H1 (cell line): ENCODE measurements around the gene TPP2. TPM values are rescaled to one million over a fixed set of nuclear protein-coding genes. Genes with fewer than 3 reads are reported as not detected.

ENCODE experiments used
- CTCF ChIA-PET: fragments of 300-600 bp; sonication (Branson Sonifier 250); formaldehyde crosslinking; loops from one replicate; lab custom pipeline; 2021; ENCODE audit not compliant: partially characterized antibody; lab: Charles Lee
- POLR2A ChIA-PET: fragments of 300-600 bp; sonication (Branson Sonifier 250); formaldehyde crosslinking; loops from one replicate; lab custom pipeline; 2021; ENCODE audit warnings: inconsistent platforms; ENCODE audit not compliant: partially characterized antibody; lab: Charles Lee
- DNase-seq, 2 experiments: peaks; one replicate each; pipeline versions ENCODE4 v3.0.0 to v3.0.0-alpha.2; 2010 to 2022; ENCODE audit warnings: low spot score in 2 of 2, low read depth in 1 of 2, mixed read lengths in 1 of 2
- FAIRE-seq: peaks from 2 replicates; lab custom pipeline; 2011; peaks lifted over from hg19 to GRCh38; lab: Jason Lieb, UNC
- H2AFZ ChIP-seq: 2 replicates; pipeline ENCODE4 v1.8.1; 2012; ENCODE audit warnings: low read length, inconsistent platforms
- H2AK5ac ChIP-seq: 2 replicates; pipeline ENCODE4 v1.6.1; 2013; ENCODE audit warnings: low read depth, low read length
- H2BK120ac ChIP-seq: replicated peaks from 2 replicates; pipeline ENCODE3; 2013; ENCODE audit warnings: low read depth, low read length, inconsistent platforms
- H2BK12ac ChIP-seq: 2 replicates; pipeline ENCODE4 v1.6.1; 2013; ENCODE audit warnings: low read depth, low read length
- H2BK15ac ChIP-seq: 2 replicates; pipeline ENCODE4 v1.6.1; 2013; ENCODE audit warnings: low read length
- H2BK20ac ChIP-seq: 2 replicates; pipeline ENCODE4 v1.6.1; 2013; ENCODE audit warnings: low read length
- H2BK5ac ChIP-seq: 2 replicates; pipeline ENCODE4 v1.6.1; 2013; ENCODE audit warnings: low read depth, low read length
- H3K14ac ChIP-seq: 2 replicates; pipeline ENCODE4 v1.6.1; 2013; ENCODE audit warnings: inconsistent platforms; ENCODE audit not compliant: insufficient read length
- H3K18ac ChIP-seq: 2 replicates; pipeline ENCODE4 v1.6.1; 2013; ENCODE audit warnings: low read length; ENCODE audit errors: extremely low read depth
- H3K23ac ChIP-seq: 2 replicates; pipeline ENCODE4 v1.6.1; 2013; ENCODE audit warnings: inconsistent platforms; ENCODE audit not compliant: insufficient read length
- H3K23me2 ChIP-seq: 2 replicates; pipeline ENCODE4 v1.6.1; 2013; ENCODE audit warnings: low read depth, low read length
- H3K27ac ChIP-seq: 2 replicates; pipeline ENCODE4 v1.6.1; 2011; ENCODE audit warnings: low read depth, low read length, inconsistent platforms
- H3K27me3 ChIP-seq, 4 experiments: replicated peaks in 1 of 4; 1 replicate in 1 of 4; 2 replicates in 3 of 4; pipeline versions ENCODE4 v1.6.1 to v1.8.1; 2011 to 2013; ENCODE audit warnings: low read length in 3 of 4, mild to moderate bottlenecking in 3 of 4, inconsistent platforms in 2 of 4, mixed read lengths in 2 of 4, moderate library complexity in 1 of 4; ENCODE audit not compliant: control insufficient read depth in 3 of 4, insufficient read depth in 3 of 4; ENCODE audit errors: extremely low read depth in 1 of 4
- H3K36me3 ChIP-seq, 4 experiments: 2 replicates each; pipeline versions ENCODE4 v1.6.1 to v1.8.1; 2011 to 2013; ENCODE audit warnings: mild to moderate bottlenecking in 4 of 4, low read length in 3 of 4, moderate library complexity in 2 of 4, control low read depth in 1 of 4, inconsistent platforms in 1 of 4; ENCODE audit not compliant: insufficient read depth in 4 of 4, control insufficient read depth in 2 of 4
- H3K4ac ChIP-seq: replicated peaks from 2 replicates; pipeline ENCODE3; 2013; ENCODE audit warnings: low read length, low read depth, mixed read lengths, inconsistent platforms; ENCODE audit not compliant: insufficient read length
- H3K4me1 ChIP-seq, 4 experiments: replicated peaks in 1 of 4; 1 replicate in 1 of 4; 2 replicates in 3 of 4; pipeline versions ENCODE4 v1.6.1 to v1.8.1; 2011 to 2013; ENCODE audit warnings: low read length in 3 of 4, inconsistent platforms in 2 of 4, mixed read lengths in 1 of 4; ENCODE audit not compliant: insufficient read depth in 4 of 4, control insufficient read depth in 3 of 4
- H3K4me2 ChIP-seq, 2 experiments: 2 replicates each; pipeline versions ENCODE4 v1.6.1 to v1.8.1; 2011 to 2013; ENCODE audit warnings: low read depth in 2 of 2, low read length in 2 of 2, control low read depth in 1 of 2, inconsistent platforms in 1 of 2, mild to moderate bottlenecking in 1 of 2; ENCODE audit not compliant: insufficient read depth in 1 of 2
- H3K4me3 ChIP-seq, 4 experiments: fragments of 200-600, 300-600 bp in 1 of 4; sonication (generic), shearing (Covaris generic), sonication (Bioruptor Twin) in 1 of 4; 2 replicates each; pipeline versions ENCODE4 v1.5.1 to v1.8.1; 2011 to 2016; ENCODE audit warnings: low read length in 4 of 4, low read depth in 3 of 4, control low read depth in 2 of 4, inconsistent platforms in 2 of 4, mild to moderate bottlenecking in 2 of 4, mixed read lengths in 1 of 4, moderate library complexity in 1 of 4; ENCODE audit not compliant: insufficient read depth in 2 of 4; ENCODE audit errors: extremely low read depth in 1 of 4
- H3K56ac ChIP-seq: replicated peaks from 2 replicates; pipeline ENCODE3; 2013; ENCODE audit warnings: low read depth, mild to moderate bottlenecking, mixed read lengths, low read length, inconsistent platforms; ENCODE audit not compliant: insufficient read length
- H3K79me1 ChIP-seq: 2 replicates; pipeline ENCODE4 v1.6.1; 2013; ENCODE audit warnings: low read depth, low read length, control low read depth
- H3K79me2 ChIP-seq, 2 experiments: 2 replicates each; pipeline versions ENCODE4 v1.6.1 to v1.8.1; 2012 to 2013; ENCODE audit warnings: low read length in 2 of 2, mild to moderate bottlenecking in 2 of 2, inconsistent platforms in 1 of 2; ENCODE audit not compliant: insufficient read depth in 2 of 2, control insufficient read depth in 1 of 2
- H3K9ac ChIP-seq, 4 experiments: replicated peaks in 1 of 4; 1 replicate in 1 of 4; 2 replicates in 3 of 4; pipeline versions ENCODE4 v1.6.1 to v1.8.1; 2011 to 2013; ENCODE audit warnings: low read depth in 3 of 4, low read length in 3 of 4, control low read depth in 2 of 4, mild to moderate bottlenecking in 2 of 4, moderate library complexity in 2 of 4, inconsistent platforms in 1 of 4; ENCODE audit errors: extremely low read depth in 1 of 4
- H3K9me3 ChIP-seq, 2 experiments: 2 replicates each; pipeline versions ENCODE4 v1.6.1 to v1.8.1; 2012 to 2013; ENCODE audit warnings: mild to moderate bottlenecking in 2 of 2, moderate library complexity in 2 of 2, control low read depth in 1 of 2, inconsistent platforms in 1 of 2, low read depth in 1 of 2, low read length in 1 of 2, mixed read lengths in 1 of 2; ENCODE audit not compliant: insufficient read depth in 2 of 2
- H4K20me1 ChIP-seq, 2 experiments: replicated peaks in 1 of 2; 2 replicates each; pipeline versions ENCODE3 to v1.8.1; 2011 to 2013; ENCODE audit warnings: inconsistent platforms in 2 of 2, low read length in 2 of 2, mild to moderate bottlenecking in 1 of 2; ENCODE audit not compliant: insufficient read depth in 2 of 2, control insufficient read depth in 1 of 2
- H4K5ac ChIP-seq: 2 replicates; pipeline ENCODE4 v1.6.1; 2013; ENCODE audit warnings: low read length, low read depth, mixed read lengths, inconsistent platforms; ENCODE audit not compliant: insufficient read length
- H4K8ac ChIP-seq: 2 replicates; pipeline ENCODE4 v1.8.0; 2013; ENCODE audit warnings: mild to moderate bottlenecking, moderate library complexity, low read length, inconsistent platforms; ENCODE audit not compliant: insufficient read depth; ENCODE audit errors: extremely low read depth
- H4K91ac ChIP-seq: replicated peaks from 2 replicates; pipeline ENCODE3; 2013; ENCODE audit warnings: low read length, mixed read lengths, inconsistent platforms; ENCODE audit not compliant: insufficient read length
- SIRT6 ChIP-seq: IDR thresholded peaks from one replicate; pipeline ENCODE4 v1.7.1; 2012; ENCODE audit warnings: low read length, inconsistent platforms
- WGBS, 2 experiments: shearing (Covaris generic) in 1 of 2; methylation state at CpG; one replicate each; pipeline versions ENCODE4 v1.1.6 to v1.1.7; 2013 to 2015; ENCODE audit warnings: low lambda C conversion rate in 2 of 2, mixed read lengths in 2 of 2, inconsistent platforms in 1 of 2, low coverage in 1 of 2, missing lambda C conversion rate in 1 of 2; ENCODE audit not compliant: insufficient replicate concordance in 2 of 2, insufficient coverage in 1 of 2, insufficient read length in 1 of 2; ENCODE audit errors: extremely low coverage in 1 of 2, missing lambda C conversion rate in 1 of 2; 5-methylcytosine and 5-hydroxymethylcytosine counted together
- polyA plus RNA-seq, 7 experiments: library from polyadenylated mRNA; depleted of rRNA in 3 of 7; stranded (reverse) in 5 of 7; unstranded in 2 of 7; fragments of >200 nt in 5 of 7; fragments of 200-250 nt in 2 of 7; gene quantifications; 1 replicate in 5 of 7; 2 replicates in 1 of 7; 4 replicates in 1 of 7; pipeline versions ENCODE4 v1.2.1 to v1.2.3, GENCODE V29; 2011 to 2013; ENCODE audit warnings: missing spikeins in 2 of 7, mixed read lengths in 2 of 7
- total RNA-seq: library from RNA; stranded (reverse); fragmentation: NEBNext Ultra II Directional; extraction: Animal tissue kit (Norgen Biotek cat#: 25700); gene quantifications from 2 replicates; pipeline ENCODE4 v1.2.1, GENCODE V29; 2021

The TPP2 gene
- total and polyA plus RNA-seq, 2 of the 8 experiments (the other 6 are each of a cell fraction or from before 2014, with no cell fraction given): 15.9 to 85.7 TPM

GRCh38 chr13:102638741-102639140 lies 42.0 kb downstream of the TPP2 start:
- Histone ChIP-seq H4K20me1 (peaks cover 0 to 2% of the 10 kb centered on the region in 2 experiments), H4K5ac (no peak overlapping the region)
- TF ChIP-seq SIRT6: no peak
- TF ChIP-seq, all 59 proteins: peak for 0
- DNase-seq: no peak
- H3K23ac ChIP-seq: no peak overlapping the region
- 97% methylated on average over 3 of the region's 3 CpGs; no CpG with 5 or more reads in 1 of the 2 experiments for WGBS, 2 experiments
- H4K8ac ChIP-seq: no peak overlapping the region
- no peak overlapping the region for H2AK5ac ChIP-seq
- H3K4me1 ChIP-seq: no peaks in the 10 kb centered on the region
- H3K23me2 ChIP-seq: no peaks in the 10 kb centered on the region
- H2BK5ac ChIP-seq: no peak overlapping the region
- H2BK20ac ChIP-seq: no peak overlapping the region
- H2BK12ac ChIP-seq: no peak overlapping the region
- H3K27me3 ChIP-seq: no peaks in the 10 kb centered on the region
- no peaks in the 10 kb centered on the region for H3K9me3 ChIP-seq
- no peaks in the 10 kb centered on the region for H3K79me2 ChIP-seq
- no peak overlapping the region for H3K9ac ChIP-seq
- H3K4ac ChIP-seq: no peak overlapping the region
- no peak overlapping the region for H2BK15ac ChIP-seq
- H2AFZ ChIP-seq: no peak overlapping the region
- no peak overlapping the region for H3K27ac ChIP-seq
- ChIA-PET CTCF (interaction anchor here (0.7 to 0.9 kb wide), 2 partner anchors 14 to 56 kb away, joined by 3 to 4 read pairs; no protein-coding TSS in a partner anchor), POLR2A (no interaction called here)
- peaks cover 9 to 90% (median 54%) of the 10 kb centered on the region in 4 experiments for H3K36me3 ChIP-seq
- H3K4me3 ChIP-seq: no peak overlapping the region
- no peak overlapping the region for H4K91ac ChIP-seq
- no peak overlapping the region for H2BK120ac ChIP-seq
- no peak overlapping the region for H3K4me2 ChIP-seq
- no peak overlapping the region for H3K18ac ChIP-seq
- no peak overlapping the region for H3K56ac ChIP-seq
- no peak for FAIRE-seq
- H3K79me1 ChIP-seq: no peaks in the 10 kb centered on the region
- H3K14ac ChIP-seq: no peak overlapping the region
